ENCODE data around the gene SEC16B.

Gene SEC16B

GRCh38 chr1:177902266-177902665, 67.6 kb downstream of the SEC16B start:
- H3K4me3 ChIP-seq (ENCODE audit: low read depth, low read length): no peak overlapping the region
- no peak for TF ChIP-seq CTCF (IDR thresholded peaks at IDR 0.05; ENCODE audit: low read depth, low read length, missing control alignments)
- H3K27me3 ChIP-seq (replicated peaks): no peaks in the 10 kb centered on the region
- DNase-seq: no peak
- no peak overlapping the region for H3K27ac ChIP-seq
- H3K36me3 ChIP-seq (replicated peaks): no peaks in the 10 kb centered on the region
- in situ Hi-C loops (cut with HindIII; ENCODE audit: low pct_ligation_motif_present, low sequenced_read_pairs): no loop called here

- Histone ChIP-seq H3K4me3 (ENCODE audit: low read depth, low read length) (no peak overlapping the region), H3K27me3 (replicated peaks) (no peaks in the 10 kb centered on the region)
- TF ChIP-seq CTCF (IDR thresholded peaks at IDR 0.05; ENCODE audit: low read depth, low read length, missing control alignments): no peak
These were observed 71.7 kb downstream of the SEC16B start for GRCh38 chr1:177897998-177898654.

GRCh38 chr1:177897281-177897997, 72.4 kb downstream of the SEC16B start:
- no peak overlapping the region for H3K4me3 ChIP-seq (ENCODE audit: low read depth, low read length)
- no peak for TF ChIP-seq CTCF (IDR thresholded peaks at IDR 0.05; ENCODE audit: low read depth, low read length, missing control alignments)
- H3K27me3 ChIP-seq (replicated peaks): no peaks in the 10 kb centered on the region
- no peak for DNase-seq
- no peak overlapping the region for H3K27ac ChIP-seq
- no peaks in the 10 kb centered on the region for H3K36me3 ChIP-seq (replicated peaks)
- in situ Hi-C loops (cut with HindIII; ENCODE audit: low pct_ligation_motif_present, low sequenced_read_pairs): no loop called here

More at GRCh38 chr1:177897998-177898654, 71.7 kb downstream of the SEC16B start:
- Histone ChIP-seq H3K27ac (no peak overlapping the region), H3K36me3 (replicated peaks) (no peaks in the 10 kb centered on the region)
- DNase-seq: no peak
- in situ Hi-C loops (cut with HindIII; ENCODE audit: low pct_ligation_motif_present, low sequenced_read_pairs): no loop called here

Measured in brain microvascular endothelial cell (primary cell).